ENCODE data around the gene SLCO2B1. TPM values are rescaled to one million over a fixed set of nuclear protein-coding genes. Genes with fewer than 3 reads are reported as not detected.

Gene SLCO2B1, protein sequence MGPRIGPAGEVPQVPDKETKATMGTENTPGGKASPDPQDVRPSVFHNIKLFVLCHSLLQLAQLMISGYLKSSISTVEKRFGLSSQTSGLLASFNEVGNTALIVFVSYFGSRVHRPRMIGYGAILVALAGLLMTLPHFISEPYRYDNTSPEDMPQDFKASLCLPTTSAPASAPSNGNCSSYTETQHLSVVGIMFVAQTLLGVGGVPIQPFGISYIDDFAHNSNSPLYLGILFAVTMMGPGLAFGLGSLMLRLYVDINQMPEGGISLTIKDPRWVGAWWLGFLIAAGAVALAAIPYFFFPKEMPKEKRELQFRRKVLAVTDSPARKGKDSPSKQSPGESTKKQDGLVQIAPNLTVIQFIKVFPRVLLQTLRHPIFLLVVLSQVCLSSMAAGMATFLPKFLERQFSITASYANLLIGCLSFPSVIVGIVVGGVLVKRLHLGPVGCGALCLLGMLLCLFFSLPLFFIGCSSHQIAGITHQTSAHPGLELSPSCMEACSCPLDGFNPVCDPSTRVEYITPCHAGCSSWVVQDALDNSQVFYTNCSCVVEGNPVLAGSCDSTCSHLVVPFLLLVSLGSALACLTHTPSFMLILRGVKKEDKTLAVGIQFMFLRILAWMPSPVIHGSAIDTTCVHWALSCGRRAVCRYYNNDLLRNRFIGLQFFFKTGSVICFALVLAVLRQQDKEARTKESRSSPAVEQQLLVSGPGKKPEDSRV
- total RNA-seq, result under 0.01 TPM in 1 of 2 replicates, not detected in the other

DNA sequence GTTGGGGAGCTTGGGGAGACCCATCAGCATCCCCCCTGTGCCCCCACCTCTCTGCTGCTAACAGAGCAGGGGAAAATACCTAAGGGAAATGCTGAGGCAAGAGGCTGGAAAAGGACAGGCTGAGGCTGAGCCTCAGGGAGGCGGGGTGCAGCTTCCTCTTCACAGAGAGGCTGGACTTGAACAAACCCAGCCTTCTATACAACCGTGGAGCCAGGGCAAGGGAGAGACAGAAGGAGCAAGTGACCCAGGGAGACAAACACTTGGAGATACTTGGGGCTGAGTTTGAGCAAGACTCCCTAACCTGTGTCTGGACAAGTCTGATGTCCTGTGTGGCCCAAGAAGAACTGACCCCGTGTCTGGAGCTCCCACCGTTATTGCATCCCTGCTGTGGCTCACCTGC is at the start of gene SLCO2B1:
TSS of gene SLCO2B1 (plus strand) at position 229 of the 400 bp plus-strand sequence. CDS start 275 bp downstream, outside the sequence.

DNA sequence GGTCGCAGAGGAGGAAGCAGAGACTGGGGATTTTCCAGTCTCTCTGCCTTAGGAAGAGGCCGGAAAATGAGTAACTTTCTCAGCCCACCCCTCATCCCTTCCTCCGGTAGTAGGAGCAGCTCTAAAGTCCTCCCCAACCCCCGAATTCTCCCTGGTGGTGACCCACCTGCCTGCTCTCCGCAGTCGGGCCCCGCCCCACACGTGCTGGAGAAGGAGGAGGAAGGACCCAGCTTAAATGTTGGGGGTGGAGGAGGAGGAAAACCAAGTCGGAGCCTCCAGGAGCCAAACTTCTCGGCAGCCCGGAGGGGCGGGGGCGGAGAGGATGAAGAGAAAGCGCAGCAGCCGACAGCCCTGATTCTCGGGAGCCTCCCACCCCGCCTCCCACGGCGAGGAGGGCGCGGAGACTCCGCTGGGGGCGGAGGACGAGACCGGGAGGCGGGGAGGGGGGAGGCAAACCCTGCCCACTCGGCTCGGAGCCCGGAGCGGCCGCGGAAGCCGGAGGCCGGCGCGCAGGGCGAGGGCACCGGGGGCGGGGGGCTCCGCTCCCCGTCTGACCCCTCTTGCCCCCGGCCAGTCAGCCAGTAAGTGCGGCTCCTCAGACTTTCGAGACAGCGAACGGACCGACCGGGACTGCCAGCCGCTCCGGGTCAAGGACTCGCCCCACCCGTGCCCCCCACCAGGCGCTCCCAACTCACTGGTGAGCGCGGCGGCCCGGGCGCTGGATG is 89.6 kb downstream of the SLCO2B1 start, which contains the start of gene TPBGL:
TSS of gene TPBGL (plus strand) at position 464 of the 725 bp plus-strand sequence. CDS start 276 bp downstream, outside the sequence.

Other genes starting within 250 kb of the SLCO2B1 start
- gene XRRA1, start 202.0 kb upstream of the SLCO2B1 start, total RNA-seq, result 20.5 and 23.7 TPM in 2 replicates
- gene SPCS2, start 201.8 kb upstream of the SLCO2B1 start, total RNA-seq, result 12.7 and 46.0 TPM in 2 replicates
- 5.5 and 8.6 TPM in 2 replicates for gene NEU3, start 162.2 kb upstream of the SLCO2B1 start, total RNA-seq
- gene OR2AT4, start 54.2 kb upstream of the SLCO2B1 start, total RNA-seq, result not detected in 2 replicates
- under 0.01 TPM in 1 of 2 replicates, not detected in the other for gene TPBGL, start 89.7 kb downstream of the SLCO2B1 start, total RNA-seq
- 15.1 and 31.1 TPM in 2 replicates for gene ARRB1, start 200.6 kb downstream of the SLCO2B1 start, total RNA-seq
- gene RPS3, start 248.4 kb downstream of the SLCO2B1 start, total RNA-seq, result 1,567 and 1,773 TPM in 2 replicates